ENCODE data around the gene FHIT.

DNA sequence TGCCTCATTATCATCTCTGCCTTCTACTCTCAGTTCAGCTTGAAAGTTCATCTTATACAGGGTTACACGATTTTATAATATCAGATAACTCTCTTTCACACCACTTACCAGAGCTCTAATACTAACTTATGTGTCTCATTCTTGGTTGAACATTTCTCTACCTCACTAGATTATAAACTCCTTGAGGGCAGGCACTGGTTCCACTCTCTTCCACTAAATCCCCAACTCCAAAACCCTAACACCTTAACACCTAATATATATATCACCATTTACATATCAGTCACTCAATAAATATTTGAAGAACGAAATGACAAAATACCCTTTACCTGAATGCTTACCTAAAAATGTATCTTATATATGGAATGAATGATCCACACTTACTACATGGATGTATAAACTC is 977.2 kb downstream of the FHIT start:
- TF ChIP-seq, protein P1, sequence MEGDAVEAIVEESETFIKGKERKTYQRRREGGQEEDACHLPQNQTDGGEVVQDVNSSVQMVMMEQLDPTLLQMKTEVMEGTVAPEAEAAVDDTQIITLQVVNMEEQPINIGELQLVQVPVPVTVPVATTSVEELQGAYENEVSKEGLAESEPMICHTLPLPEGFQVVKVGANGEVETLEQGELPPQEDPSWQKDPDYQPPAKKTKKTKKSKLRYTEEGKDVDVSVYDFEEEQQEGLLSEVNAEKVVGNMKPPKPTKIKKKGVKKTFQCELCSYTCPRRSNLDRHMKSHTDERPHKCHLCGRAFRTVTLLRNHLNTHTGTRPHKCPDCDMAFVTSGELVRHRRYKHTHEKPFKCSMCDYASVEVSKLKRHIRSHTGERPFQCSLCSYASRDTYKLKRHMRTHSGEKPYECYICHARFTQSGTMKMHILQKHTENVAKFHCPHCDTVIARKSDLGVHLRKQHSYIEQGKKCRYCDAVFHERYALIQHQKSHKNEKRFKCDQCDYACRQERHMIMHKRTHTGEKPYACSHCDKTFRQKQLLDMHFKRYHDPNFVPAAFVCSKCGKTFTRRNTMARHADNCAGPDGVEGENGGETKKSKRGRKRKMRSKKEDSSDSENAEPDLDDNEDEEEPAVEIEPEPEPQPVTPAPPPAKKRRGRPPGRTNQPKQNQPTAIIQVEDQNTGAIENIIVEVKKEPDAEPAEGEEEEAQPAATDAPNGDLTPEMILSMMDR (IDR thresholded peaks at IDR 0.05) = no peak
- no peak for TF ChIP-seq POLR2AphosphoS5 (IDR thresholded peaks at IDR 0.05)
- no peak for TF ChIP-seq POLR2A (IDR thresholded peaks at IDR 0.05)

Measured in transverse colon (tissue), 4 donors.